IMR-90 (cell line): ENCODE measurements around the gene PAQR7.

ENCODE experiments used
- BHLHE40 ChIP-seq: fragments of 150-350 bp; IDR thresholded peaks from 2 replicates; pipeline ENCODE4 v1.6.1; 2016; ENCODE audit warnings: mild to moderate bottlenecking, low read depth, low read length
- CEBPB ChIP-seq: IDR thresholded peaks from 2 replicates; pipeline ENCODE4 v1.6.1; 2012; ENCODE audit warnings: low read depth, low read length, improper control_type of control experiment
- CHD1 ChIP-seq: IDR thresholded peaks from 2 replicates; pipeline ENCODE4 v1.6.1; 2012; ENCODE audit warnings: low read depth, low read length, improper control_type of control experiment
- FOS ChIP-seq: fragments of 150-350 bp; IDR thresholded peaks from 2 replicates; pipeline ENCODE4 v1.6.1; 2016; ENCODE audit warnings: low read depth, low read length
- MAFK ChIP-seq: IDR thresholded peaks from 2 replicates; pipeline ENCODE4 v1.6.1; 2012; ENCODE audit warnings: low read depth, low read length, improper control_type of control experiment
- MAZ ChIP-seq: IDR thresholded peaks from 2 replicates; pipeline ENCODE4 v1.6.1; 2012; ENCODE audit warnings: low read depth, mild to moderate bottlenecking, low read length, improper control_type of control experiment, moderate library complexity, borderline replicate concordance
- POLR2A ChIP-seq: IDR thresholded peaks from 2 replicates; pipeline ENCODE4 v1.6.1; 2012; ENCODE audit warnings: mild to moderate bottlenecking, low read depth, low read length
- RAD21 ChIP-seq: IDR thresholded peaks from 2 replicates; pipeline ENCODE4 v1.6.1; 2012; ENCODE audit warnings: low read length, improper control_type of control experiment
- RCOR1 ChIP-seq: IDR thresholded peaks from 2 replicates; pipeline ENCODE4 v1.6.1; 2012; ENCODE audit warnings: mild to moderate bottlenecking, low read length, improper control_type of control experiment; ENCODE audit not compliant: insufficient replicate concordance
- RFX5 ChIP-seq: IDR thresholded peaks from 2 replicates; pipeline ENCODE4 v1.8.0; 2012; ENCODE audit warnings: low read depth, mild to moderate bottlenecking, low read length, moderate library complexity
- SMC3 ChIP-seq: fragments of 150-350 bp; IDR thresholded peaks from 2 replicates; pipeline ENCODE4 v1.6.1; 2016; ENCODE audit warnings: low read depth, mild to moderate bottlenecking, antibody characterized with exemption, low read length, moderate library complexity
- TF ChIP-seq, protein P1 (sequence below): conservative IDR thresholded peaks from 2 replicates; pipeline ENCODE4 v1.5.1; 2012; ENCODE audit warnings: mild to moderate bottlenecking, low read depth, low read length, improper control_type of control experiment
- TF ChIP-seq, protein P2 (sequence below): fragments of 150-350 bp; IDR thresholded peaks from 2 replicates; pipeline ENCODE4 v1.6.1; 2017; ENCODE audit warnings: mild to moderate bottlenecking, antibody characterized with exemption, low read length, low read depth

DNA sequence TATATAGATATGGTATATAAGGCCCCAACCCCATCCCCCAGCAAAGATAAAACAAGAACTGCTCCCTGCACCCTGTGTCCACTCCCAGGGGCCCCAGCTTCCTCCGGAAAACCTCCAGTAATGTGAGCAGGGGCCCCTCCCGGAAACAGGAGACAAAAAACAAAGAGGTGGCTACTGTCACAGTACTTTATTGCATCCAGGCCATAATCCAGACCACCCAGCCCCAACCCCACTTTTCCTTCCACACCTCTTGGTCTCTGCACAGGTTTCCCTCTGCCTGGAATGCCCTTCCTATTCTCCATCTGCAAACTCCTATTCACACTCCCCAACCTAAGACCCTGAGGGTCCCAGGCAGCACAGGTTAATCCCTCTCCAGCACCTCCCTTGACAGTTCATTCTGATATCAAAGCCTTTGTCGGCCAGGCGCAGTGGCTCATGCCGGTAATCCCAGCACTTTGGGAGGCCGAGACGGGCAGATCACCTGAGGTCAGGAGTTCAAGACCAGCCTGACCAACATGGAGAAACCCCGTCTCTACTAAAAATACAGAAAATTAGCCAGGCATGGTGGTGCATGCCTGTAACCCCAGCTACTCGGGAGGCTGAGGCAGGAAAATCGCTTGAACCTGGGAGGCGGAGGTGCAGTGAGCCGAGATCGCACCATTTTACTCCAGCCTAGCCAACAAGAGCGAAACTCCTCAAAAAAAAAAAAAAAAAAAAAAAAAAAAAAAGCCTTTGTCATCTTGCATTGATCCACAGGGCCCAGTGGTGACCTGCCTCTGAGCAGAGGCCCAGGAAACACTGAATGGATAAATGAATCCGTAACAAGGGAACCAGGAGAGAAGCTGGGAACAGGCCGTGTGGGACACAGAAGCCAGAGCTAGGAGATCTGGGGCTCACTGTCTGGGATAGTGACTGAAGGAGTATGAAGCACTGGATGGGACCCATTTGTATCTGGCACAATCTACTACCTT is 13.9 kb downstream of the PAQR7 start:
- TF ChIP-seq, protein P1, sequence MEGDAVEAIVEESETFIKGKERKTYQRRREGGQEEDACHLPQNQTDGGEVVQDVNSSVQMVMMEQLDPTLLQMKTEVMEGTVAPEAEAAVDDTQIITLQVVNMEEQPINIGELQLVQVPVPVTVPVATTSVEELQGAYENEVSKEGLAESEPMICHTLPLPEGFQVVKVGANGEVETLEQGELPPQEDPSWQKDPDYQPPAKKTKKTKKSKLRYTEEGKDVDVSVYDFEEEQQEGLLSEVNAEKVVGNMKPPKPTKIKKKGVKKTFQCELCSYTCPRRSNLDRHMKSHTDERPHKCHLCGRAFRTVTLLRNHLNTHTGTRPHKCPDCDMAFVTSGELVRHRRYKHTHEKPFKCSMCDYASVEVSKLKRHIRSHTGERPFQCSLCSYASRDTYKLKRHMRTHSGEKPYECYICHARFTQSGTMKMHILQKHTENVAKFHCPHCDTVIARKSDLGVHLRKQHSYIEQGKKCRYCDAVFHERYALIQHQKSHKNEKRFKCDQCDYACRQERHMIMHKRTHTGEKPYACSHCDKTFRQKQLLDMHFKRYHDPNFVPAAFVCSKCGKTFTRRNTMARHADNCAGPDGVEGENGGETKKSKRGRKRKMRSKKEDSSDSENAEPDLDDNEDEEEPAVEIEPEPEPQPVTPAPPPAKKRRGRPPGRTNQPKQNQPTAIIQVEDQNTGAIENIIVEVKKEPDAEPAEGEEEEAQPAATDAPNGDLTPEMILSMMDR, result no peak
- no peak for TF ChIP-seq CEBPB
- no peak for TF ChIP-seq RAD21
- TF ChIP-seq SMC3, result no peak
- TF ChIP-seq POLR2A, result no peak
- TF ChIP-seq MAZ, result no peak
- TF ChIP-seq RFX5, result no peak
- no peak for TF ChIP-seq MAFK
- TF ChIP-seq, protein P2, sequence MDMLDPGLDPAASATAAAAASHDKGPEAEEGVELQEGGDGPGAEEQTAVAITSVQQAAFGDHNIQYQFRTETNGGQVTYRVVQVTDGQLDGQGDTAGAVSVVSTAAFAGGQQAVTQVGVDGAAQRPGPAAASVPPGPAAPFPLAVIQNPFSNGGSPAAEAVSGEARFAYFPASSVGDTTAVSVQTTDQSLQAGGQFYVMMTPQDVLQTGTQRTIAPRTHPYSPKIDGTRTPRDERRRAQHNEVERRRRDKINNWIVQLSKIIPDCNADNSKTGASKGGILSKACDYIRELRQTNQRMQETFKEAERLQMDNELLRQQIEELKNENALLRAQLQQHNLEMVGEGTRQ, result no peak
- TF ChIP-seq RCOR1, result no peak
- TF ChIP-seq CHD1, result no peak
- TF ChIP-seq BHLHE40, result no peak
- no peak for TF ChIP-seq FOS
